Measurements from ENCODE around the gene FXYD6.
"Not testable (repeated sequence)": the region's sequence is repeated elsewhere in the genome, so short reads cannot be mapped to it uniquely, and the experiment has no call there.

The FXYD6 gene

GRCh38 chr11:117876341-117877119 lies at the start of gene FXYD6:
TSS of gene FXYD6 (minus strand) at chr11:117876658. CDS start at chr11:117842776, 33,882 bp downstream.
- DNase-seq: no peak

GRCh38 chr11:117926166-117926565 lies 49.7 kb upstream of the FXYD6 start:
- DNase-seq: not testable (repeated sequence)

- no peak for DNase-seq
Measured at GRCh38 chr11:117925198-117925925, 48.9 kb upstream of the FXYD6 start.

GRCh38 chr11:117924631-117925170 lies 48.2 kb upstream of the FXYD6 start:
- no peak for DNase-seq

GRCh38 chr11:117923773-117924172 lies 47.3 kb upstream of the FXYD6 start:
- no peak for DNase-seq

GRCh38 chr11:117923275-117923674 lies 46.8 kb upstream of the FXYD6 start:
- no peak for DNase-seq

- DNase-seq: no peak
Measured at GRCh38 chr11:117921893-117922292, 45.4 kb upstream of the FXYD6 start.

GRCh38 chr11:117921456-117921855 lies 45.0 kb upstream of the FXYD6 start:
- DNase-seq: no peak

GRCh38 chr11:117919781-117920221 lies 43.3 kb upstream of the FXYD6 start:
- peak; percentile 17 to 31 for DNase-seq

GRCh38 chr11:117919341-117919740 lies 42.9 kb upstream of the FXYD6 start:
- no peak for DNase-seq

- no peak for DNase-seq
Measured at GRCh38 chr11:117918366-117919255, 42.2 kb upstream of the FXYD6 start.

GRCh38 chr11:117917591-117918151 lies 41.2 kb upstream of the FXYD6 start:
- no peak for DNase-seq

- no peak for DNase-seq
Measured at GRCh38 chr11:117916956-117917355, 40.5 kb upstream of the FXYD6 start.

- no peak for DNase-seq
Measured at GRCh38 chr11:117915672-117916235, 39.3 kb upstream of the FXYD6 start.

GRCh38 chr11:117914991-117915618 lies 38.6 kb upstream of the FXYD6 start:
- no peak for DNase-seq

- no peak for DNase-seq
Measured at GRCh38 chr11:117914398-117914761, 37.9 kb upstream of the FXYD6 start.

- DNase-seq: no peak
Measured at GRCh38 chr11:117913736-117914397, 37.4 kb upstream of the FXYD6 start.

GRCh38 chr11:117912497-117912896 lies 36.0 kb upstream of the FXYD6 start:
- DNase-seq: no peak

GRCh38 chr11:117911694-117912093 lies 35.2 kb upstream of the FXYD6 start:
- DNase-seq: no peak

- DNase-seq: no peak
Measured at GRCh38 chr11:117910941-117911655, 34.6 kb upstream of the FXYD6 start.
